Activated CD4-positive, alpha-beta T cell treated with anti-CD3 and anti-CD28 coated beads, Interleukin-10, Interleukin-2, amounts not matched to agents 100 ng/mL and 50 ng/mL, durations not matched to agents 16 hours and 8 hours (primary cell): ENCODE data around the gene C6orf132.
"Not testable (repeated sequence)": the region's sequence is repeated elsewhere in the genome, so short reads cannot be mapped to it uniquely, and the experiment has no call there.

Experiments used
- DNase-seq: peaks from one replicate; pipeline ENCODE4 v3.0.0-alpha.2; 2020

The C6orf132 gene, protein sequence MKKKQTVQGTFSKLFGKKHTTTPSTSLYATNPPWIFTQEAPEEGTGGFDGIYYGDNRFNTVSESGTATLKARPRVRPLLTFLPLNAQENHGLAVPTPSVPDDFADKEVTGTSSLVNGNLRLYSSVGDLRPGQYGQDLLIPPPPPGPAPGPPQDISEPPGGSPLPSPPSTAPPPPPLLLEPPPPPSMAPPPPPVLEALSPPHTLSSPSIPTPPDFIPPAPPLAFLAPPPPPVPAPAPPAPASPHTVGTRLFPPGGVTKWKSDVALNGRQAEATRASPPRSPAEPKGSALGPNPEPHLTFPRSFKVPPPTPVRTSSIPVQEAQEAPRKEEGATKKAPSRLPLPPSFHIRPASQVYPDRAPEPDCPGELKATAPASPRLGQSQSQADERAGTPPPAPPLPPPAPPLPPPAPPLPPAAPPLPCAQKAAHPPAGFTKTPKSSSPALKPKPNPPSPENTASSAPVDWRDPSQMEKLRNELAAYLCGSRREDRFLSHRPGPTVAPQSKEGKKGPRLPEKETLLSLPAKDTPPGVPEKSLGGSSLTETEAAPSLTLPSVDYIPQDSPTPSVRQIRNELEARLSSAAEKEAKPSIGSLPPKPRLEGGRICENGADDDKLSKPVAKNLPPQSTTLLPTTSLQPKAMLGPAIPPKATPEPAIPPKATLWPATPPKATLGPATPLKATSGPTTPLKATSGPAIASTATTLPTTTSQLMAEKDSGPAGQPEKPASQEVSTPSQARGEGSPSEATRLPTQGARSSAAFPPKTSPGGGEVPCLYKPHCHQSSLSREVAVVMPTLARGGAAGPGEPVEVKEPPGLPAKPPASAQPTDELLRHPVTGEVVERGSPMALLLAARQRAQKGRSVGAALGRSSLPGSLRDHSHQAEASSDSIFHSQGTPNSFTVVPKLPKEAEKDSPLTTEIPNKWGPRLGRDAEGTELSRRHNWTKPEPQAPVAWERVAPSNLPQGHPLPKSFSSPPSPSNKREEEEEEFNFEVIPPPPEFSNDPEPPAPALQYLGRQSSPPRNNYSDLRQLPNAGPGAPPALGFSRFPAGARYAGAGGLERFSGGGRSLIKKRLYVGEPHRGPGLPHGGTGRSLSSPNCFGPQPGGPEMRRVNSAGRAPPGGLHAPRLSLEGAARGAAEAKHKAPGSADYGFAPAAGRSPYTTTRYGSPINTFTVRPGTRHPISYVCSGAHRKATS

DNA sequence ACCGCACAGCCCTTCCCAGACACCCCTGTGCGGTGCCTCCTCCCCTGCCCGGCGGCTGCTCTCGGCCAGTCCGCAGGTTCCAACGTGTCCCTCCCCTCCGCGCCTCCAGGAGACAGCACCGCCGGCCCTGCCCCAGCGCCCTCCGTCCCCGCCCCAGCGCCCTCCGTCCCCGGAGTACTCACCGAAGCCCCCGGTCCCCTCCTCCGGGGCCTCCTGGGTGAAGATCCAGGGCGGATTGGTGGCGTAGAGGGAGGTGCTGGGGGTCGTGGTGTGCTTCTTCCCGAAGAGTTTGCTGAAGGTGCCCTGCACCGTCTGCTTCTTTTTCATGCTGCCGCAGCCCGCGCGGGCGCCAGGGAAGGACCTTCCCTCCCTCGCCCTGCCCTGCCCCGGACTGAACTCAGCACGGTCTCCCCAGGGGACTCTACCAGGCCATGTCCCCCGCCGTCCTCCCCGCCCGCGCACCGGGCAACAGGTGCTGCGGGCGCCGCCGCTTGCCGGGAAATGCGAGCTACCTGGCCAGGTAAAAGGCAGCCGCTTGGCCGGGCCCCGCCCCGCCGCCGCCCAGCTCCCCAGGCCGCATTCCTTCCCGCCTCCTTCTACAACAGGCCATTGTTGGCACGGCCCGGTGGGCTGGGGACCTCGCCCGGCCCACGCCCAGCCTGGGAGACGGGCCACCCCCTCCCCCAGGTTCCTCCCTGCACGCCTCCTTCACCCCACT lies at the start of gene C6orf132:
Gene C6orf132 (minus strand): TSS at position 503 of the 718 bp plus-strand sequence. CDS start 176 bp downstream, at position 327.
- DNase-seq: no peak

DNA sequence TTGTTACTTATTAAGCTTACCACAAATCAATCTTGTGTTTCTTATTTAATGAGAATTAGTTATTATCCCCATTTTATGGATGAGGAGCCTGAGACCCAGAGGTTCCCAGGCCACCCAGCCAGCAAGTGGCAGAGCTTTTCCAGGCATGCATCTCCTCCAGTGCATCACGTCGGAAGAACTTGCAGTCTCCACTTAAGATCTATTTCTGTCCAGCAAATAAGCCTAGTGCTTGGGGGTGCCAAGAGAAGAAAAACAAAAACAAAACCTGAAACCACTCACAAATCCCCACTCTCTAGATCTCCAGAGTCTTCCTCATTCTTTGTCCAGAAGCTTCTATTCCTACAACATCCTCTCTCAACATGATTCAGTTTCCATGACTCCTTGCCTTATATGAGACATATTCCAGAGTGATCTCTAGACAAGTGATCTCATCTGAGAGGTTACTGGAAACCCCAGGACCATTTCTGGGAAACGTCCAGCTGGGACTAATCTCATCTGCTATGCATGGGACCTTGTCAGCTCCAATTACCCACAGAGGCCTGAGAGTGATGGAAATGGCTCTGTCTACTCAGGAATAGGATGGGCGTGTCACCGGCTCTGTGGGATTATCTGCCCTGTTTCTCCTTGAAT lies 48.2 kb upstream of the C6orf132 start:
- no peak for DNase-seq

DNA sequence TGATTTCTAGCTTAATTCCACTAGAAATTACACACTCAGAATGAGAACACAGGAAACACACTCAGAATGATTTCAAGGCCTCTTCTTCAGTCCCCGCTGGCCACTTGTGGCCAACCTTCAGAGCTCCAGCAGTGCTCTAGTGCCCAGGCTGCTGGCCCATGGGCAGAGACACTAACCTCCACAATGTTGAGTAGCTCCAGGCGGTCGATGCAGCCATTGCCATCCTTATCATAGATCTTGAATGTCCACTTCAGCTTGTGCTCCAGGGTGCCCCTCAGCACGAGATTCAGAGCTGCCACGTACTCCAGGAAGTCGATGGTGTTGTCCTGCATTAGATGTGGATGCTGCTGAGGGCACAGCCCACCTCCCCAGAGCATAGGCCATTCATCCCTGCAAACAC lies 46.0 kb upstream of the C6orf132 start:
- no peak for DNase-seq

DNA sequence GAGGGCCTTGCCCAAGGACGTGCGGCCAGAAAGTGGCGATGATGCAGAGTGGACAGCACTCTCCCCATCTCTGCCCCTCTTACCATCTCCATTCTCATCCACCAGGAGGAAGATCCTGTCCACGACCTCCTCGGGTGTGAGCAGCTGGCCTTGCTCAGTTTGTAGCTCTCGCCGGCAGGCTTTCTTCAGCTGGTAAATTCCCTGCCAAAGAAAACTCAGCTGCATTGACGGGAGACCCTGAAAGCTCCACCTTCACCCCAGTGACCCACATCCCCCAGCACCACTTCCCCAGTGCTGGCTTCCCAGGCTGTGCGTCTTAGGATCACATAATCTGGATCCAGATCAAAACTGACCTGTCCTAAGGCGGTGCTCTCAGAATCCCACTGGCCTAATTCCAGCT lies 43.2 kb upstream of the C6orf132 start:
- DNase-seq: no peak

DNA sequence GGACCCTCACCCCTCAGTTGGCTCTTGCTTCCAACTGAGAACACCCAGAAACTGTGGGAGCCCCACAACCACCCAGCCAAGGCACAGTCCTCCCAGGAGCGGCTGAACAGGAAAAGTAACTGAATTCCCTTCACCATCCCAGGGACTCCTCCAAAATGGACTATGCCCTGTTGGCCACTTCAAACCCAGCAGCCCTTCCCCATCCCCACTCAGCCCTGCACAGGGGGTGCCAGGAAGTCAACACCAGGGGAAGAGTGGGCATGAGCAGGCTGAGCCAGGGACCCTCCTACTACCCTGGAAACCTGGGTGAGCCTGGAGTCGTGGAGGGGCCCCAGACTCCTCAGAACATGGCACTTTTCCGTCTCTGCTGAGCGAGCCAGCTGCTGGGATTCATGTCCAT lies 42.1 kb upstream of the C6orf132 start:
- no peak for DNase-seq

DNA sequence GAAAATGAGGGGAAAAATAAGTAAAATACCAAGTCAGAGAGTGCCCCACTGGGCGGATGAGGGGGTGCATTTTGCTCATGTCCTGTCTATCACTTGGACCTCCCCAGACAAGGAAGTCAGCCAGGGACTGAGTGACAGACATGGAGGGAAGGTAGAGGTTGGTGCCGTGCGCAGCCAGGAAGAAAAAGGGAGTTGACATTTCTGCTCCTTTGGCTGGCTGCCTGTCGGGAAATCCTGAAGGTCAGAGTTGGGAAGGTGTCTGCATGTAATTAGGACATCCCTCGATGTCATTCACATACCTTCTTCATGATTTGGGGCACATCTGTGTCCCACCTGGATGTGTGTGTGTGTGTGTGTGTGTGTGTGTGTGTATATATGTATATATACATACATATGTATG lies 39.7 kb upstream of the C6orf132 start:
- no peak for DNase-seq

DNA sequence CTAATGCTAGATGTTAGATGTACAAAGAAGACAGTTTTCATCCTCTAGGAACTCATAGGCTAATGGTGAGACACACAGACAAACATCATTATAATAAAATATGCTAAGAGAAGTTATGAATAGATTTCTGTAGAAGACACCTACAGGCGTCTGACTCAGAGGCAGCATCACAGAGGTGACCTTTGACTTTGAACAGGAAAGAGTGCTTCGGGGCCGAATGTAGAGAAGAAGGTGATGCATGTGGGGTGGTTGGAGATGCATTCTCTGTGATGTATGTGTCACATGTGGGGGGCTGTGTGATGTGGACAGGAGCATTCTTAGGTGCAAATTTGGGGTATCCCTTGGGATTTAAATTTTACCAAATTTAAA lies 37.5 kb upstream of the C6orf132 start:
- no peak for DNase-seq

DNA sequence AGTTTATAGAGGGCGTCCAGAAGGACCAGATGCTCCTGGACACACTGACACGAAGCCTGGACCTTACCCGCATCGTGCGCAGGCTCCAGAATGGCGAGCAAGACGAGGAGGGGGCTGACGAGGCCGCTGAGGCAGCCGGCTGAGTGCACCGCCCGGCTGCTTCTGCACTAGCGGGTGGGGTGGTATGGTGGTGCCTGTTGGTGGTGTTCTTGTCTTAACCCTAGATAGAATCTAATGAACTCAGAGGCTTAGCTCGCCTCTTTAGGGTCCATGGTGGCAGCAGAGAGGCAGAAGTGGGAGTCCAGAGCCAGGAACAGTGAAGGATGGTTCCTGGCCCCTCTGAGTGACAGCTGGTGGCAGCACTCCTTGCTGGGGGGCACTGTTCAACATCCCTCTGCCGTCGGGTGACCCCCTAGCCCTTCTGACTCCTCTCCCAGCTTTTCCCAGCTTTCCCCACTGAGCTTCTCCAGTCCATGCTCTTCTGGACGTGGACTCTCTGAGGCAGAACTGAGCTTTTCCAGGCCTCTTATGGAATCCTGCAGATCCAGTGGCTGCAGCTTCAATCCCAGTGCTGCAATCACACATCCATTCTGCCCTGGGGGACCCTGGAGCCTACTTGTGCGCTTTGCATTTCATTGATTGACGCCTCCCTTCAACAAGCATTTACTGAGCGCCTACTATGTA lies 37.0 kb upstream of the C6orf132 start:
- no peak for DNase-seq

DNA sequence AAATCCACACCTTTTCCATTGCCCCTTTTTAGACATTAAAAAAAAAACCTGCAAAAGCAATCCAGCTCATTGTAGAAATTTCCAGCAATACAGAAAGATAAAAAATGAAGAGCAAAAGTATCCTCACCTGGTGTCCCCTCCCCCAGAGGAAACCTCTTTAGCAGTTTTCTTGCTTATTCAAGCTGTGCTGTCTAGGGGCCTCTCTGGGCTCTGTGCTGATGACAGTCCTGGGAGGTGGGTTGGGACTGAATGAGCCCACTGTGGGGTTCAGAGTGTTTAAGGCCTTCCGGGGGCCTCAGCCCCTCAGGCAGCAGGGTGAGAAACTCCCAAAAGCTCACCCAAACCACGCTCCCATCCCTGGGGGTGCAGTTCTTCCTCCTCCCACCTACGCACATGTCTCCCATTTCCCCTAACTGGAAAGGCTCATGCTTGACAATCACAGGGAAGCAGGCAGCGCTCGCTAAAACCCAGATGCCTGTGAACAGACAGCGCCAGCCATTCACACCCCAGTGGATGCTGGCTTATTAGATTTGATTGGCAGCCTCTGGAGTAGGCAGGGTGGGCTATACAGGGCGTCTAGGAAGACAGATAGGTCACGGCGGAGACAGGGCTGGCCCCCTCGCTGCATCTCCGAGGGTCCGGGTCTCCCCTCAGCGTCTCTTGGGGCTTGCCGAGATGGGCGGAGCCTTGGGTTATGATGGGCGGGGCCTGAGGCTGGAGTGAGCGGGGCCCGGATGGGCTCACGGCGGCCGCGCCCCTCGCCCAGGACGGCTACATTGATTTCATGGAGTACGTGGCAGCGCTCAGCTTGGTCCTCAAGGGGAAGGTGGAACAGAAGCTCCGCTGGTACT lies 35.3 kb upstream of the C6orf132 start:
- DNase-seq: no peak

DNA sequence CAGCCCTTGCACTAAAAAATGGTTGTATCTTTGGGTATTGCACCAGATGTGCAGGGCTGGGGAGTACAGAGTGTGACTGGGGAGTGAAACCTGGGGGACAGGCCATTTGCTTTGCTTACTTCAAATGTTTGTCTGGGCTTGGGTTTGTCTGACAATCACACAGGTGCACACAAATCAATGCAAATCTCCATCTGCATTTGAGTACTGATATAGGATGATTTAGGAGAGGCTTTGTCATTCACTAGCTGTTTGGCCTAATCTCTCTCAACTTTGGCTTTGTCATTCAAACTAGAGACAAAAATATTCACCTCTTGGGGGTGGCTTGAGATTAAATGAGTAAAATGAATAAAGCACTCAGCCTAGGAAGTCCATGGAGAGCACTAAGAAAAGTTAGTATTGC lies 34.6 kb upstream of the C6orf132 start:
- DNase-seq: no peak

DNA sequence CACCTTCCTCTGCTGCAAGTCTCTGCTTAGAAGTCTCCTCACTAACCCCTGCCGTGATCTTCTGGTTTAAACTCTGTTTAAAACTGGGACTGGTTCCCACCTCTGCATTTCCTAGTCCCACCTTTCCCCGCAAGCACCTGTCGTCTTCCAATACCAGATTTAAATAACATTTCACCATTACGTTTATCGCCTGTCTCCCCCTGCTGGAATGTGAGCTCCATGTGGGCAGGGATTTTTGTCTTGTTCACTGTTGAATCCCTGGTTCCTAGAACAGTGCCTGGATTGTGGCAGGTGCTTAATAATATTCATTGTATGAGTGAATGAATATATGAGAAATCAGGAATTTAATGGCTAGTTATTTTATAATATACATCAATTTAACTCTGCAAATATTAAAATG lies 33.4 kb upstream of the C6orf132 start:
- no peak for DNase-seq

DNA sequence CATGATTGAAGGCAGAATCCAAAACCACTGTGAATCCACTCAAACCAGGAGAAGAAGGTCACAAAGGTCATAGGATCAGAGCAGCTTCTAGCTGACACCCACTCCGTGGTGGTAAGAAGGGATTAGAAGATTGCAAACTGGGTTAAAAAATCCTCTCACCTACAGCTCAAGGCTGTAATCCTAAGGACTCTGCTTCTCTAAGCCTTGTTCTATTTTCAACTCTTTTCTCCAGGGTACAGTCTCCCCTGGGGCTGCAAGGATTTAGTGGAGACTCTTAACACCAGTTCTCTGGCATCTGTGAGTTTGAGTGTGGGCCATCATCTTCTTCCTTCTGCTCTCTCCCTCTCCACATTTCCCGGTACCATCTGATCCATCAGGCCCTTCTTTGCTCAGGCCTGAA lies 30.7 kb upstream of the C6orf132 start, which contains the start of gene GUCA1A:
Gene GUCA1A (plus strand): TSS at position 264 of the 400 bp plus-strand sequence. CDS start 250 bp downstream, outside the sequence.
- DNase-seq: no peak

DNA sequence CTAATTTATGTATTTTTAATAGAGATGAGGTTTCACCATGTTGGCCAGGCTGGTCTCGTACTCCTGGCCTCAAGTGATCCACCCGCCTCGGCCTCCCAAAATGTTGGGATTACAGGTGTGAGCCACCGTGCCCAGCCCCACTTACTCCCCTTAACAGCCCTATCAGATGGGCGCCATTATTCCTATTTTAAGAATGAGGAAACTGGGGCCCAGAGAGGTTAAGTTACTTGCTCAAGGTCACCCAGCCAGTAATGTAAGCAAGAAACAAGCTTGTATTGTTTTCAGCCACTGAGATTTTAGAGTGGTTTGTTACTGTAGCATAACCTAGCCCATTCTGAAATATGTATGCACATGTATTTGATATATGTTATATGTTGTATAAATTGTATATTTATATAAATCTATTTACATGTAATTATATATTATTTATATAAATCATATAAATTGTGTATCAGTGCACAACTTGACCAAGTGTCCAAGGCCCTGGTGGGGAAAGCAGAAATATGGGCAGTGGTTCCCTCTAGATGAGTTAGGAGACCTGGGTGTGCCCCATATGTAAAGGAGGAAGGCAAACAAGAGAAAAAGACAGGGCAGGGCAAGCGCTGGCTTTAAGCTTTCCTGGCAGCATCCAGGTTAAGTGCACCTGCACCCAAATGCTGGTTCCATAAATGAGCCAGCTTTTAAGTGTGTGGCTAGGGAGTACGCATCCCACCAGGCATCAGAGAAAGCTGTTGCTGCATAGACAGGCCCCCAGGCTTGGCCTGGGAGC lies 29.6 kb upstream of the C6orf132 start:
- DNase-seq: no peak

DNA sequence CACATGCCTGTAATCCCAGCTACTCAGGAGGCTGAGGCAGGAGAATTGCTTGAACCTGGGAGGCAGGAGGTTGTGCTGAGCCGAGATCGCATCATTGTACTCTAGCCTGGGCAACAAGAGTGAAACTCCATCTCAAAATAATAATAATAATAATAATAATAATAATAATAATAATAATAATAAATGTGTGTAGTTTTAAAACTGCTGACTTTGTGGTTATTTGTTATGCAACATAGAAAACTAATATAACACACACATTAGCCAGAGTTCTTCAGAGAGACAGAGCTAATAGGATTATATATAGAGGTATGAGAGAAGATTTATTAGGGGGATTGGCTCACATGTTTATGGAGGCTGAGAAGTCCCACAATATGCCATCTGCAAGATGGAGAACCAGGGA lies 27.4 kb upstream of the C6orf132 start:
- DNase-seq: not testable (repeated sequence)

DNA sequence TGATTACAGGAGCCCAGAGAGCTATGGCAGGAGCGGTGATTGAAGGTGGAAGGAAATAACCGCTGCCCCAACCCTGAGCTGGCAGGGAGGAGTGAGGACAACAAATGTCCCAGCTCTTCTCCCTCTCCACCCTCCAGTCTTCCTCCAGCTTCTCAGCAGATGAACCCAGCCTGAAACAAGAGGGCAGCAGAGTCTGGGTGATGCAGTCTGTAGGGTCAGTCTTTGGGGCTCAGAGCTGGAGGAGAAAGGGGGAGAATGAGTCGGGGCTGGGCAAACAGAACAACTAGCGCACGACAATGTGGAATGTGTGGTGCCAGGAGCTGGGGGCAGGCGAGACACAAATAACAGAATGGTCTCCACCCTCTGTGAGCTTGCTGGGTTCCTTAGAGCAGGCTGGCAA lies 26.2 kb upstream of the C6orf132 start:
- no peak for DNase-seq

DNA sequence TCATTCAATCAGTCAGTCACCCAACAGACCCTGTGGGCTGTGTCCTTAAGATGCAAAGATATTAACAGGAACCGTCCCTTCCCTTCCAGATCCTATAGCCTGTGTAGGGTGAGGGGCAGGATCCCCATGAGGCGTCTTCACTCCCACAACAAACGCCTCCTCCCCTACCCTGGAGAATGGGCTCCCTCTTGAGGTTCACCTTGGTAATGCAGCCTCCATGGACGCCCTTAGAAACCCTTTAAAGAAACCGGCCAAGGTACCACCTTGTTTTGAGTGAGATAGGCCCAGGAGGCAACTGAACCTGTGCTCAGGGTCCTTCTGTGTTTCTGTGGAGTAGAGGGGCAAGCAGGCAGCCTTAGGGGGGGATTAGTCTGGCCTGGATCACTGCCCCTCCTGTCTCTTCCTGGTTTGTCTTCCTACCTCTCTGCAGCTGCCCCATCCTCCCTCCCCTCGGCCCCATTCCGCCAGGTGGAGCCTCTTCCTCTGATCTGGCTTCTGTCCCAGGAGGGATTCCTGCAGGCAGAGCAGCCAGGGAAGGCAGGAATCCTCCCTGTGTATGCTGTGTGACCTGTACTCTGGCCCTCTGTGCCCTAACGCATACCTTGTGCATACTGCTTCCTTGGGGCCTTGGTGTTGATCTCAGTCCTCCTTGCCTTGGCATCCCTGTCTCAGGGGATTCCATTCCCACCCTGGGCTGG lies 24.2 kb upstream of the C6orf132 start:
- peak; percentile 80 for DNase-seq

DNA sequence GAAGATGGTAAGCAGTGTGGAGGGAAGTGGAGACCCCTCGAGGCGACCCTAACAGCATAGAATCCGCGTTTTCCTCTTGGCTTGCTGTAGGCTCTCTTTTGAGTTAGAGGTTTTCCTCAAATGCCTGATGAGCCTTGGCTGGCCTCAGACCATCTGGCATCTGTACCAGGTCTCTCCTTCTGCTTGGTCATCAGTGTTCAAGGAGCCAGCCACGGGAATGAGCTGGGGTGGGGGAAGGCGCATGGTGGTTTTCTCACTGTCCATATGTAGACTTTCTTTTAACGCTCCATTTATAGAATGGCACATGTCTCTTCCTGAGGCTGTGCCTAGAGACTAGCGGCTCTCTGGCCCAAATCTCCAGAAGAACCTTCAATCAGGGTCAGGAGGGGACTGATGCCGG lies 22.6 kb upstream of the C6orf132 start:
- no peak for DNase-seq

DNA sequence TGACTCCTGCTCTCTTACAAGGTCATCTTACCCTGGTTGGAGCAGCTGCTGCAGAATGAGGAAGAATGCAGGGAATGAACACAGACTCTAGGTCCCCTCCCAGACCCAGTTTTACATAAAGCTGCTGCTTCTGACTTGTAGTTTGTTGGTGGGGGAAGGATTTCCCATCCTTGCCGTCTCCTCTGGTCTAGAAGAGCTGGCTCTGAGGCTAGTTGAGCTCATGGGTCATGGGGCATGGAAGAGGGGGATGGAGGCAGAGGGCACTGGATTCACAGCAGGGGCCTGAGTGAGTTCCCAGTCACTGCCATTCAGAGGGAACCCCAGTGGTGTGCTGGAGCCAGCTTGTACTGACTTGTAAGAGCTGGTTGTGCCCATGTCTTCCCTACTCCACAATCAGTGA lies 21.6 kb upstream of the C6orf132 start:
- DNase-seq: no peak

DNA sequence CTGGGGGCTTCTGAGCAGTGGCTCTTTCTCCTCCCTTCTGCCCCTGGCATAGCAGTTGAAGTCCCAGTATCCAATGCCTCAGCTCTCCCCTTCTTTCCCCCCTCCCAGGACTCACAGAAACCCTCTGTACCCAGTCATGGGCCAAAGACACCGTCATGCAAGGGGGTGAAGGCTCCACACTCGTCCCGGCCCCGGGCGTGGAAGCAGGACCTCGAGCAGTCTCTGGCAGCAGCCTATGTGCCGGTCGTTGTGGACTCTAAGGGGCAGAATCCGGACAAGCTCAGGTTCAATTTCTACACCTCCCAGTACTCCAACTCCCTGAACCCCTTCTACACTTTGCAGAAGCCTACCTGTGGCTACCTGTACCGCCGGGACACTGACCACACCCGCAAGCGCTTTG lies 20.4 kb upstream of the C6orf132 start:
- no peak for DNase-seq
